HG03521 (cell line): ENCODE data around the gene IBTK.
"Not testable (repeated sequence)": the region's sequence is repeated elsewhere in the genome, so short reads cannot be mapped to it uniquely, and the experiment has no call there.

Experiments
- ATAC-seq: cut with Tn5 transposase; IDR thresholded peaks from one replicate; pipeline ENCODE4 v1.9.1; 2021; ENCODE audit warnings: mild to moderate bottlenecking, moderate library complexity; ENCODE audit not compliant: unreplicated experiment

IBTK gene

GRCh38 chr6:82179415-82179814, 68.1 kb downstream of the IBTK start:
- ATAC-seq: no peak

GRCh38 chr6:82178759-82179112, 68.8 kb downstream of the IBTK start:
- ATAC-seq: no peak

- no peak for ATAC-seq
Measured at GRCh38 chr6:82178077-82178758, 69.3 kb downstream of the IBTK start.

- no peak for ATAC-seq
Measured at GRCh38 chr6:82176616-82177015, 70.9 kb downstream of the IBTK start.

- no peak for ATAC-seq
Measured at GRCh38 chr6:82172594-82172993, 75.0 kb downstream of the IBTK start.

GRCh38 chr6:82169138-82169876, 78.2 kb downstream of the IBTK start:
- no peak for ATAC-seq

GRCh38 chr6:82166493-82166892, 81.1 kb downstream of the IBTK start:
- ATAC-seq: no peak

GRCh38 chr6:82160255-82160990, 87.1 kb downstream of the IBTK start:
- ATAC-seq: no peak

GRCh38 chr6:82152786-82153185, 94.8 kb downstream of the IBTK start:
- ATAC-seq: not testable (repeated sequence)

- ATAC-seq: not testable (repeated sequence)
Measured at GRCh38 chr6:82151147-82151546, 96.4 kb downstream of the IBTK start.

- no peak for ATAC-seq
Measured at GRCh38 chr6:82145926-82146452, 101.6 kb downstream of the IBTK start.

- ATAC-seq: no peak
Measured at GRCh38 chr6:82144852-82145340, 102.6 kb downstream of the IBTK start.

GRCh38 chr6:82144007-82144851, 103.3 kb downstream of the IBTK start:
- ATAC-seq: peak; percentile 65

- no peak for ATAC-seq
Measured at GRCh38 chr6:82143041-82143481, 104.5 kb downstream of the IBTK start.

GRCh38 chr6:82142524-82142923, 105.0 kb downstream of the IBTK start:
- no peak for ATAC-seq

GRCh38 chr6:82138075-82138791, 109.3 kb downstream of the IBTK start:
- no peak for ATAC-seq

- ATAC-seq: no peak
Measured at GRCh38 chr6:82131441-82131840, 116.1 kb downstream of the IBTK start.

- no peak for ATAC-seq
Measured at GRCh38 chr6:82129797-82130196, 117.7 kb downstream of the IBTK start.

- ATAC-seq: not testable (repeated sequence)
Measured at GRCh38 chr6:82128973-82129372, 118.6 kb downstream of the IBTK start.

- no peak for ATAC-seq
Measured at GRCh38 chr6:82123632-82124031, 123.9 kb downstream of the IBTK start.
